Sigmoid colon (tissue), 7 donors: ENCODE data around the gene SGPL1. TPM values are rescaled to one million over a fixed set of nuclear protein-coding genes. Genes with fewer than 3 reads are reported as not detected.

Experiments used
- DNase-seq: peaks from one replicate; pipeline ENCODE4 v3.0.0-alpha.2; 2019
- H3K27ac ChIP-seq, 4 donors: fragments of 200-600 bp; sonication (generic); one replicate each; pipeline ENCODE4 v1.5.1; 2016 to 2019; ENCODE audit warnings: mild to moderate bottlenecking in 1 of 4
- H3K27me3 ChIP-seq, 3 donors: fragments of 200-600 bp; sonication (generic); one replicate each; pipeline ENCODE4 v1.5.1; 2019; ENCODE audit warnings: mild to moderate bottlenecking in 1 of 3
- H3K36me3 ChIP-seq, 4 donors: fragments of 200-600 bp; sonication (generic); one replicate each; pipeline ENCODE4 v1.5.1; 2016 to 2019
- H3K4me1 ChIP-seq, 4 donors: fragments of 200-600 bp; sonication (generic); one replicate each; pipeline ENCODE4 v1.5.1; 2017 to 2019
- H3K4me3 ChIP-seq, 4 donors: fragments of 200-600 bp; sonication (generic); one replicate each; pipeline ENCODE4 v1.5.1; 2017 to 2019; ENCODE audit warnings: mild to moderate bottlenecking in 2 of 4, moderate library complexity in 1 of 4
- H3K9me3 ChIP-seq, 4 donors: fragments of 200-600 bp in 3 of 4; sonication (generic) in 3 of 4; one replicate each; pipeline versions ENCODE4 v1.5.1 to v1.6.1; 2013 to 2019
- EP300 ChIP-seq, 4 donors: sonication (generic); formaldehyde crosslinking; IDR thresholded peaks; one replicate each; pipeline ENCODE4 v1.6.1; 2017; ENCODE audit warnings: antibody characterized with exemption in 4 of 4
- POLR2A ChIP-seq, 2 donors: fragments of 450-650 bp; IDR thresholded peaks; one replicate each; pipeline ENCODE4 v1.6.1; 2016; ENCODE audit warnings: antibody characterized with exemption in 2 of 2, mild to moderate bottlenecking in 2 of 2, moderate library complexity in 2 of 2
- POLR2AphosphoS5 ChIP-seq, 4 donors: sonication (generic); formaldehyde crosslinking; IDR thresholded peaks; one replicate each; pipeline ENCODE4 v1.6.1; 2017; ENCODE audit warnings: antibody characterized with exemption in 4 of 4
- WGBS, 2 donors: extraction: QIAGEN DNeasy Blood & Tissue Kit; methylation state at CpG; one replicate each; pipeline ENCODE4 v1.1.7; 2013; 5-methylcytosine and 5-hydroxymethylcytosine counted together
- intact Hi-C: fragments of 100-400 bp; cut with DNase I; formaldehyde crosslinking; loops from one replicate; pipeline ENCODE4 v1.15.1; 2023
- polyA plus RNA-seq, 3 donors: library from polyadenylated mRNA; stranded (reverse); fragments of 200-250 nt; gene quantifications; one replicate each; pipeline ENCODE4 v1.2.3, GENCODE V29; 2013
- total RNA-seq, 4 donors: library from RNA; depleted of rRNA; stranded (reverse); fragments of >200 nt; gene quantifications; one replicate each; pipeline ENCODE4 v1.1.0, GENCODE V29; 2016
- TF ChIP-seq, protein P1 (sequence below), 4 experiments: fragments of 450-650 bp in 3 of 4; fragments of 200-600 bp in 1 of 4; IDR thresholded peaks; one replicate each; pipeline ENCODE4 v1.5.1; 2016 to 2019; ENCODE audit warnings: antibody characterized with exemption in 4 of 4, mild to moderate bottlenecking in 3 of 4, moderate library complexity in 2 of 4
- donor health status: healthy with polysubstance abuse.
- donor health status: Bipolar disorder and iron deficiency.
- donor health status: healthy.

The SGPL1 gene
- total and polyA plus RNA-seq, 7 donors = 6.0 to 22.2 (median 20.1) TPM

DNA sequence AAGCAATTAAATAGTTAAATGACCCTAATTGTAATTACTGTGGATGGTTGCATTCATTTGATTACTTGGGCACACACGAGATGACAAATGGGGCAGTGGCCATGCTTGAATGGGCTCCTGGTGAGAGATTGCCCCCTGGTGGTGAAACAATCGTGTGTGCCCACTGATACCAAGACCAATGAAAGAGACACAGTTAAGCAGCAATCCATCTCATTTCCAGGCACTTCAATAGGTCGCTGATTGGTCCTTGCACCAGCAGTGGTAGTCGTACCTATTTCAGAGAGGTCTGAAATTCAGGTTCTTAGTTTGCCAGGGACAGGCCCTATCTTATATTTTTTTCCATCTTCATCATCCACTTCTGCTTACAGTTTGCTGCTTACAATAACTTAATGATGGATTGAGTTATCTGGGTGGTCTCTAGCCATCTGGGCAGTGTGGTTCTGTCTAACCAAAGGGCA lies 64.4 kb downstream of the SGPL1 start:
- peaks cover 4 to 75% (median 32%) of the 10 kb centered on the region in 4 donors for H3K36me3 ChIP-seq
- peak; percentile 84 for DNase-seq
- 2 to 16% methylated on average over 4 of the region's 4 CpGs for WGBS, 2 donors
- H3K4me3 ChIP-seq = no peak overlapping the region
- H3K27me3 ChIP-seq = no peaks in the 10 kb centered on the region
- TF ChIP-seq, protein P1, sequence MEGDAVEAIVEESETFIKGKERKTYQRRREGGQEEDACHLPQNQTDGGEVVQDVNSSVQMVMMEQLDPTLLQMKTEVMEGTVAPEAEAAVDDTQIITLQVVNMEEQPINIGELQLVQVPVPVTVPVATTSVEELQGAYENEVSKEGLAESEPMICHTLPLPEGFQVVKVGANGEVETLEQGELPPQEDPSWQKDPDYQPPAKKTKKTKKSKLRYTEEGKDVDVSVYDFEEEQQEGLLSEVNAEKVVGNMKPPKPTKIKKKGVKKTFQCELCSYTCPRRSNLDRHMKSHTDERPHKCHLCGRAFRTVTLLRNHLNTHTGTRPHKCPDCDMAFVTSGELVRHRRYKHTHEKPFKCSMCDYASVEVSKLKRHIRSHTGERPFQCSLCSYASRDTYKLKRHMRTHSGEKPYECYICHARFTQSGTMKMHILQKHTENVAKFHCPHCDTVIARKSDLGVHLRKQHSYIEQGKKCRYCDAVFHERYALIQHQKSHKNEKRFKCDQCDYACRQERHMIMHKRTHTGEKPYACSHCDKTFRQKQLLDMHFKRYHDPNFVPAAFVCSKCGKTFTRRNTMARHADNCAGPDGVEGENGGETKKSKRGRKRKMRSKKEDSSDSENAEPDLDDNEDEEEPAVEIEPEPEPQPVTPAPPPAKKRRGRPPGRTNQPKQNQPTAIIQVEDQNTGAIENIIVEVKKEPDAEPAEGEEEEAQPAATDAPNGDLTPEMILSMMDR (IDR thresholded peaks at IDR 0.05) = peak; percentile 75 to 95 (median 86)
- TF ChIP-seq POLR2AphosphoS5 (IDR thresholded peaks at IDR 0.05) (peak in 1 of 4 donors; percentile 7), POLR2A (IDR thresholded peaks at IDR 0.05) (no peak), EP300 (IDR thresholded peaks at IDR 0.05) (no peak)
- intact Hi-C loops = loop anchor here (1.0 to 10.0 kb wide), 3 partner anchors 65 to 425 kb away; partner anchors contain the start of gene SGPL1
- H3K4me1 ChIP-seq = no peaks in the 10 kb centered on the region
- no peak overlapping the region for H3K27ac ChIP-seq
- H3K9me3 ChIP-seq = no peaks in the 10 kb centered on the region

DNA sequence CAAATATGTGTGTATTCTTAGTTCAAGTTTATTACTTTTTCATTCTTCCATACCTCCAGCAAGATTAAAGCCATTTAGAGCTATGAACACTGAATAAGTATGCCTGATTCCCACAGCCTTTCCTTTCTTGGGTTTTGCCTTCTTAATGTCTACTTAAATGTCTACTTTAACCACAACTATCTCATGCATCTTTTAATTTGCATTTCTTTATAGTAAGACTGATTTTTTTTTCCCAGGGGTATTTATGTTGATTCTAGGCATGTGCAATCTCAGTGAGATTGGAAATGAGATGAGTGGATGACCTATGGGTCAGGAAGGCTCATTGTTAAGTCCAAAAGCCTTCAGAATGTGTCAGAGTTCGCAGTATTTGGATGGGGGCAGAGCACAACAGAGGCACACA lies 69.0 kb downstream of the SGPL1 start:
- Histone ChIP-seq H3K27ac (no peak overlapping the region), H3K4me1 (peaks cover 0 to 33% (median 22%) of the 10 kb centered on the region in 4 donors), H3K36me3 (peaks cover 5 to 43% (median 19%) of the 10 kb centered on the region in 4 donors), H3K4me3 (no peak overlapping the region), H3K9me3 (no peaks in the 10 kb centered on the region), H3K27me3 (no peaks in the 10 kb centered on the region)
- intact Hi-C loops = loop anchor here (5.0 to 10.0 kb wide), 2 partner anchors 332 to 430 kb away; no protein-coding TSS in a partner anchor
- DNase-seq = no peak
- 95 to 98% methylated on average over 1 of the region's 1 CpG for WGBS, 2 donors
- TF ChIP-seq POLR2AphosphoS5 (IDR thresholded peaks at IDR 0.05) (no peak), POLR2A (IDR thresholded peaks at IDR 0.05) (no peak), EP300 (IDR thresholded peaks at IDR 0.05) (no peak)
- TF ChIP-seq, protein P1 (IDR thresholded peaks at IDR 0.05) = no peak

DNA sequence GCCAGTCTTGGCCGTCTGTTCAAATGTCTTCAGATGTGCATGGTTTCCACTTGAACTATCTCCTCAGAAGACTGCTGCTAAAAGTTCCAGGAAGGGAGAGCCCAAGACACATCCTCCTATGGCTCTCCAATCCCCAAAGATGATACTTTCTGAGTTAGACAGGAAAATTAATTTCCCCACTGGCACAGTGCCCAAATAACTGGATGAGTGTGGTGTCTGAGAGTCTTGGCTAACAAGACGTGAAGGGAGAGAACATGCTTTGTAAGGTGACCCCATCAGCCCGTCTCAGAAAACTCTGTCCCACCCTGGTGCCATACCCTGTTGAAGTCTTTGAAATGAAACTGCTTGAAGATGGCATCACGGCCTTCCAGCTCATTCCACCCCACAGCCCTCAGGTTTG lies 69.7 kb downstream of the SGPL1 start:
- Histone ChIP-seq H3K27ac (peak overlapping the region in 2 of 4 donors; percentile 20 to 92), H3K9me3 (no peaks in the 10 kb centered on the region), H3K36me3 (peaks cover 5 to 43% (median 19%) of the 10 kb centered on the region in 4 donors), H3K27me3 (no peaks in the 10 kb centered on the region), H3K4me3 (no peak overlapping the region), H3K4me1 (peaks cover 0 to 33% (median 22%) of the 10 kb centered on the region in 4 donors)
- no peak for DNase-seq
- 76 to 87% methylated on average over 4 of the region's 4 CpGs for WGBS, 2 donors
- TF ChIP-seq POLR2A (IDR thresholded peaks at IDR 0.05) = no peak
- TF ChIP-seq POLR2AphosphoS5 (IDR thresholded peaks at IDR 0.05) = no peak
- no peak for TF ChIP-seq EP300 (IDR thresholded peaks at IDR 0.05)
- TF ChIP-seq, protein P1 (IDR thresholded peaks at IDR 0.05) = no peak
- intact Hi-C loops = loop anchor here (10.0 kb wide), 1 partner anchor 431 kb away; no protein-coding TSS in a partner anchor

DNA sequence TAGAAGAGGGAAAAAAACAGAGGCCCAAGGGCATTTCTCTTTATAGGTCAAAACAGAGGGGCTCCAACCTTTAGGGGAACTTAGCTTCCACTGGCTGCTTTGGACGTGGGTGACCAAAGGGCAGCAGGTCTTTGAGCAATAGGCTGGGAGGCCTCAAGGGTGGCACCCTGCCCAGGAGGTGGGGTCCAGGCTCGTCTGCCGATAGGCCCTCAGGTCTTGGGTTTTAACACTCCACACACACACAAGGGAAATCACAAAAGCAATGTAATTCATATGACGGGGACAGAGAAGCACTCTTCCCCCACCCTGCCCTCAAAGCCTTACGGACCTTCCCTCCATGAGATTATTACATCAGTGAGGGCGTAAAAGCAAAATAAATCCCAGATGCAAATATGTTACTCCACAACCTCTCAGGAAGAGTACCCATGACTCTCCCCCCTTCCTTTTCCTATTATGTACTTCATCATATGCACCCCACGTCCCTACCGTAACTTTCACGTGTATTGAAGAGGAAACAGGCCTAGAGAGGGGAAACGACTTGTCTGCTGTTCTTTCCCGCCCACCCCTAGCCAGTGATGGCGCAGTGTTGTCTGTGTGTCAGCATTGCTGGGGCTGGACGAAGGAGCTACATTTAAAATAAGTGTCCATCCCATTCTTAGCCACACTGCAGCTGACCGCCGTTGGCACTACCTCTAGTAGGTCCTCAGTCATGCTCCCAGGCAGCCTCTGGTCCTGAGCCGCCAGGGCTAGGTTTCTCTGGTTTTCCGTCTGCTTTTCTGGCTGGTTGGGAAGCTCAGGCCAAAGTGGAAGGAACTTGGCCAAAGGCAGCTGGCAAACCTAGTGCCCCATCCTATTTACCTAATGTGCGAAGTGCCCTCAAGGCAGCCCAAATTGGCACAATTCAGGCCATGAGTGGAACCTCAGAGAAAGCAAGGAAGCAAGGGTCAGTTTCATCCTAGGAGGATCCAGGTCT lies 70.5 kb downstream of the SGPL1 start:
- 83 to 87% methylated on average over 18 of the region's 18 CpGs for WGBS, 2 donors
- intact Hi-C loops = loop anchor here (10.0 kb wide), 1 partner anchor 431 kb away; no protein-coding TSS in a partner anchor

More for the DNA sequence above, 70.5 kb downstream of the SGPL1 start:
- TF ChIP-seq EP300 (IDR thresholded peaks at IDR 0.05) = no peak
- TF ChIP-seq, protein P1 (IDR thresholded peaks at IDR 0.05) = no peak
- peaks cover 5 to 41% (median 19%) of the 10 kb centered on the region in 4 donors for H3K36me3 ChIP-seq
- H3K4me1 ChIP-seq = peaks cover 0 to 38% (median 22%) of the 10 kb centered on the region in 4 donors
- H3K27me3 ChIP-seq = no peaks in the 10 kb centered on the region
- DNase-seq = no peak
- H3K9me3 ChIP-seq = no peaks in the 10 kb centered on the region
- peak overlapping the region; percentile 4 to 97 (median 93) for H3K27ac ChIP-seq
- H3K4me3 ChIP-seq = no peak overlapping the region
